Sciatic nerve (tissue), 2 donors: ENCODE data around the gene SPDEF. TPM values are rescaled to one million over a fixed set of nuclear protein-coding genes. Genes with fewer than 3 reads are reported as not detected.

ENCODE experiments used
- ATAC-seq: fragments of 200-7000 bp; cut with Tn5 transposase; one replicate; pipeline ENCODE4 v1.9.1; 2020; ENCODE audit warnings: mild to moderate bottlenecking, moderate library complexity
- DNase-seq: peaks from one replicate; pipeline ENCODE4 v3.0.0-alpha.2; 2020; ENCODE audit warnings: low spot score
- intact Hi-C: fragments of 100-400 bp; cut with DNase I; formaldehyde crosslinking; loops from one replicate; pipeline ENCODE4 v1.14.2; 2022
- total RNA-seq: library from RNA; stranded (reverse); fragmentation: NEBNext Ultra II Directional; extraction: Animal tissue kit (Norgen Biotek cat#: 25700); gene quantifications from one replicate; pipeline ENCODE4 v1.2.1, GENCODE V29; 2021
- donor health status: DM: no; HTN: no; CAD: no.
- donor health status: DM: no; HTN: no; CAD: no.

SPDEF gene
- total RNA-seq, 1 donor from 2014 or later, result not detected

- intact Hi-C loops, result no loop called here
- DNase-seq (no peak), ATAC-seq (no peak)
These were observed 3.0 kb downstream of the SPDEF start for GRCh38 chr6:34553146-34553545.

- intact Hi-C loops, result no loop called here
- no peak for ATAC-seq
- DNase-seq, result no peak
These were observed 3.5 kb downstream of the SPDEF start for GRCh38 chr6:34552620-34553019.

- ATAC-seq (no peak), DNase-seq (no peak)
- intact Hi-C loops, result no loop called here
These were observed 4.4 kb downstream of the SPDEF start for GRCh38 chr6:34551720-34552119.

- ATAC-seq (no peak), DNase-seq (no peak)
- intact Hi-C loops, result no loop called here
These were observed 6.3 kb downstream of the SPDEF start for GRCh38 chr6:34549804-34550202.

- DNase-seq (no peak), ATAC-seq (no peak)
- intact Hi-C loops, result no loop called here
These were observed 6.9 kb downstream of the SPDEF start for GRCh38 chr6:34549026-34549803.

- intact Hi-C loops, result no loop called here
- no peak for ATAC-seq
- DNase-seq, result no peak
These were observed 8.2 kb downstream of the SPDEF start for GRCh38 chr6:34547701-34548644.

GRCh38 chr6:34546551-34547321 lies 9.4 kb downstream of the SPDEF start:
- no peak for ATAC-seq
- intact Hi-C loops, result no loop called here
- no peak for DNase-seq

- ATAC-seq (no peak), DNase-seq (no peak)
- intact Hi-C loops, result no loop called here
These were observed 11.2 kb downstream of the SPDEF start for GRCh38 chr6:34544776-34545471.

- intact Hi-C loops, result no loop called here
- ATAC-seq, result no peak
- DNase-seq, result no peak
These were observed 12.0 kb downstream of the SPDEF start for GRCh38 chr6:34544052-34544604.

GRCh38 chr6:34543421-34543820 lies 12.7 kb downstream of the SPDEF start:
- ATAC-seq (no peak), DNase-seq (no peak)
- intact Hi-C loops, result no loop called here

- ATAC-seq (no peak), DNase-seq (no peak)
- intact Hi-C loops, result no loop called here
These were observed 15.3 kb downstream of the SPDEF start for GRCh38 chr6:34540841-34541240.

GRCh38 chr6:34540222-34540621 lies 15.9 kb downstream of the SPDEF start:
- intact Hi-C loops, result no loop called here
- ATAC-seq (no peak), DNase-seq (no peak)

GRCh38 chr6:34539181-34539580 lies 16.9 kb downstream of the SPDEF start:
- ATAC-seq (no peak), DNase-seq (no peak)
- intact Hi-C loops, result no loop called here

- intact Hi-C loops, result no loop called here
- DNase-seq, result no peak
- ATAC-seq, result no peak
These were observed 17.5 kb downstream of the SPDEF start for GRCh38 chr6:34538581-34538980.

- DNase-seq, result no peak
- ATAC-seq, result no peak
- intact Hi-C loops, result no loop called here
These were observed 18.1 kb downstream of the SPDEF start for GRCh38 chr6:34537922-34538550.

GRCh38 chr6:34536959-34537848 lies 18.9 kb downstream of the SPDEF start:
- ATAC-seq (no peak), DNase-seq (no peak)
- intact Hi-C loops, result no loop called here

GRCh38 chr6:34536251-34536958 lies 19.7 kb downstream of the SPDEF start:
- intact Hi-C loops, result no loop called here
- DNase-seq (no peak), ATAC-seq (no peak)
